HepG2 (cell line): Measurements from ENCODE around the gene KAZN. TPM values are rescaled to one million over a fixed set of nuclear protein-coding genes. Genes with fewer than 3 reads are reported as not detected.

Experiments
- ATAC-seq: fragments of 200-7000 bp; cut with Tn5 transposase; 3 replicates; pipeline ENCODE4 v1.9.1; 2020; ENCODE audit warnings: mild to moderate bottlenecking, moderate library complexity
- BruUV-seq: library from RNA; stranded (reverse); fragments of 400-500 nt; replicated peaks from 2 replicates; lab custom pipeline; 2021; lab: Mats Ljungman, UMichigan
- CTCF ChIA-PET: fragments of 300-600 bp; formaldehyde crosslinking; extraction: SDS; loops from one replicate; lab custom pipeline; 2021; ENCODE audit warnings: low total read pairs, inconsistent platforms, low intra/inter-chr PET ratio; lab: Yijun Ruan, JAX
- POLR2A ChIA-PET: fragments of 350-600 bp; sonication (Branson Sonifier 250); formaldehyde crosslinking; loops from one replicate; lab custom pipeline; 2020; ENCODE audit warnings: antibody characterized with exemption, inconsistent platforms; lab: Yijun Ruan, JAX
- DNase-seq: peaks from one replicate; pipeline ENCODE4 v3.0.0-alpha.2; 2015; ENCODE audit warnings: low spot score
- FAIRE-seq: peaks from 3 replicates; lab custom pipeline; 2011; peaks lifted over from hg19 to GRCh38; lab: Jason Lieb, UNC
- H2AFZ ChIP-seq: one replicate; pipeline ENCODE4 v1.6.1; 2011; ENCODE audit warnings: low read length, inconsistent platforms
- H3K27ac ChIP-seq: fragments of 300-600 bp; 3 replicates; pipeline ENCODE4 v1.8.0; 2011; ENCODE audit warnings: mixed run types, mild to moderate bottlenecking, mixed read lengths, low read length, inconsistent platforms; ENCODE audit not compliant: insufficient read depth; ENCODE audit errors: extremely low read length
- H3K27me3 ChIP-seq, 2 experiments: fragments of 200-600 bp in 1 of 2; 2 replicates in 1 of 2; 3 replicates in 1 of 2; pipeline versions ENCODE4 v1.6.0 to v1.8.0; 2011; ENCODE audit warnings: low read length in 2 of 2, mild to moderate bottlenecking in 2 of 2, moderate library complexity in 2 of 2, inconsistent platforms in 1 of 2; ENCODE audit not compliant: insufficient read depth in 2 of 2, control insufficient read depth in 1 of 2
- H3K36me3 ChIP-seq, 2 experiments: fragments of 200-600 bp in 1 of 2; replicated peaks in 1 of 2; 2 replicates in 1 of 2; 3 replicates in 1 of 2; pipeline versions ENCODE4 v1.5.1 to v1.8.0; 2011; ENCODE audit warnings: low read length in 2 of 2, inconsistent platforms in 1 of 2; ENCODE audit not compliant: insufficient read depth in 2 of 2, control insufficient read depth in 1 of 2
- H3K4me1 ChIP-seq: 2 replicates; pipeline ENCODE4 v1.5.1; 2012; ENCODE audit warnings: low read length, inconsistent platforms; ENCODE audit not compliant: insufficient read depth
- H3K4me2 ChIP-seq: 2 replicates; pipeline ENCODE4 v1.6.0; 2011; ENCODE audit warnings: low read depth, low read length, inconsistent platforms
- H3K4me3 ChIP-seq, 3 experiments: fragments of 200-600 bp in 1 of 3; sonication (generic), shearing (Covaris generic) in 1 of 3; replicated peaks in 1 of 3; 2 replicates each; pipeline ENCODE4 v1.5.1; 2011 to 2016; ENCODE audit warnings: low read length in 3 of 3, inconsistent platforms in 2 of 3, low read depth in 2 of 3, mild to moderate bottlenecking in 2 of 3, control low read depth in 1 of 3, mixed read lengths in 1 of 3; ENCODE audit not compliant: insufficient read depth in 1 of 3
- H3K79me2 ChIP-seq: one replicate; pipeline ENCODE4 v1.6.1; 2011; ENCODE audit warnings: low read length, inconsistent platforms; ENCODE audit not compliant: insufficient read depth
- H3K9ac ChIP-seq: 2 replicates; pipeline ENCODE4 v1.6.0; 2011; ENCODE audit warnings: mild to moderate bottlenecking, low read depth, low read length, inconsistent platforms; ENCODE audit not compliant: insufficient read depth
- H3K9me3 ChIP-seq: 2 replicates; pipeline ENCODE4 v1.5.1; 2012; ENCODE audit warnings: mild to moderate bottlenecking, low read length
- H4K20me1 ChIP-seq: 2 replicates; pipeline ENCODE4 v1.6.0; 2011; ENCODE audit warnings: inconsistent platforms, mild to moderate bottlenecking, low read length, moderate library complexity; ENCODE audit not compliant: insufficient read depth
- CHD2 ChIP-seq: IDR thresholded peaks from 2 replicates; pipeline ENCODE4 v1.6.1; 2011; ENCODE audit warnings: low read depth, low read length, improper control_type of control experiment
- HNF4A ChIP-seq: sonication (generic); formaldehyde crosslinking; IDR thresholded peaks from 2 replicates; pipeline ENCODE4 v1.4.0; 2020; ENCODE audit warnings: missing genetic modification reagents
- IKZF5 ChIP-seq: IDR thresholded peaks from 2 replicates; pipeline ENCODE4 v1.6.1; 2018; ENCODE audit warnings: missing genetic modification reagents, mild to moderate bottlenecking, missing compliant biosample characterization
- NR2F1 ChIP-seq, 2 experiments: fragments of 450-650 bp in 1 of 2; formaldehyde crosslinking in 1 of 2; IDR thresholded peaks; 2 replicates each; pipeline versions ENCODE4 v1.5.0 to v1.6.1; 2016 to 2020; ENCODE audit warnings: mild to moderate bottlenecking in 1 of 2, missing compliant biosample characterization in 1 of 2, missing genetic modification reagents in 1 of 2, moderate library complexity in 1 of 2
- PAXIP1 ChIP-seq: sonication (generic); formaldehyde crosslinking; conservative IDR thresholded peaks from 2 replicates; pipeline ENCODE4 v1.4.0; 2020; ENCODE audit warnings: mild to moderate bottlenecking, missing genetic modification reagents, moderate library complexity
- TAF1 ChIP-seq: sonication (generic); formaldehyde crosslinking; IDR thresholded peaks from 2 replicates; pipeline ENCODE4 v1.4.0; 2020; ENCODE audit warnings: missing genetic modification reagents
- ZNF121 ChIP-seq: sonication (generic); formaldehyde crosslinking; IDR thresholded peaks from 2 replicates; pipeline ENCODE4 v1.5.0; 2020; ENCODE audit warnings: mild to moderate bottlenecking, missing genetic modification reagents
- ZNF768 ChIP-seq: sonication (generic); formaldehyde crosslinking; IDR thresholded peaks from 2 replicates; pipeline ENCODE4 v1.4.0; 2020; ENCODE audit warnings: missing genetic modification reagents
- WGBS: methylation state at CpG from one replicate; pipeline ENCODE4 v1.1.6; 2017; ENCODE audit warnings: low lambda C conversion rate; 5-methylcytosine and 5-hydroxymethylcytosine counted together
- in situ Hi-C: cut with HindIII; loops from 2 replicates; pipeline ENCODE4 v1.10.0; 2017; ENCODE audit warnings: low pct_unique_long_range_greater_than_20kb; ENCODE audit not compliant: extremely low pct_ligation_motif_present
- intact Hi-C: fragments of 100-400 bp; cut with micrococcal nuclease; formaldehyde crosslinking; loops from one replicate; pipeline ENCODE4 v1.10.0; 2022; ENCODE audit not compliant: unreplicated experiment
- polyA plus RNA-seq, 8 experiments: library from polyadenylated mRNA; depleted of rRNA in 3 of 8; stranded (reverse) in 7 of 8; unstranded in 1 of 8; fragments of >200 nt; fragmentation: Illumina TruSeq in 4 of 8; extraction: Trizol in 4 of 8; gene quantifications; 2 replicates each; pipeline versions ENCODE4 v1.2.1 to v1.2.3, GENCODE V29; 2011 to 2016; ENCODE audit warnings: low read depth in 4 of 8, missing spikeins in 1 of 8, mixed read lengths in 1 of 8; ENCODE audit not compliant: insufficient read depth in 1 of 8
- total RNA-seq, 5 experiments: library from RNA; depleted of rRNA; stranded (reverse); fragments of >200 nt; fragmentation: Illumina TruSeq; extraction: Trizol; gene quantifications; 2 replicates each; pipeline ENCODE4 v1.2.3, GENCODE V29; 2016; ENCODE audit warnings: low read depth in 1 of 5

KAZN gene
- total and polyA plus RNA-seq, 2 of the 13 experiments (the other 11 are each of a cell fraction or from before 2014, with no cell fraction given), result 10.4 to 13.5 TPM

DNA sequence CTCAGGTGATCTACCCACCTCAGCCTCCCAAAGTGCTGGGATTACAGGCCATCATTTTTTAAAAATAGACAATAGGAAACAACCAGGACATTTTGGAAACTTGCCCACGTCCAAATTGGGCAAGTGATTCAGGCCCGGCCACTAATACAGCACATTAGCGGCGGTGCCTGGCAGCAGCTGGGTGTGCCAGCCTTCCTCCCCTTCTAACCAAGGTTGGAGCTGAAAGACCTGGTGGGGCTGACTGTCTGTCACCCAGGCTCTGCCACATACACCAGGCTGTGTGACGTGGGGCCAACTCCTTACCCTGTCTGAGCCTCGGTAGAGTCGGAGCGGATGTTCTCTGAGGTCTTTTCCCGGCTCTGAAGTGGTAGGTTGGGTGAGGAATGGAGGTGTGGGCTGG, 525.4 kb downstream of the KAZN start:
- BruUV-seq, result no TSS peak
- no peak overlapping the region for H3K27ac ChIP-seq
- WGBS, result 91% methylated on average over 9 of the region's 9 CpGs
- ATAC-seq (no peak), DNase-seq (no peak), FAIRE-seq (no peak)
- no peaks in the 10 kb centered on the region for H3K27me3 ChIP-seq
- ChIA-PET POLR2A (no interaction called here), CTCF (no interaction called here)
- H3K36me3 ChIP-seq, result peaks cover 0 to 7% of the 10 kb centered on the region in 2 experiments; a peak in 1 of 5 replicates
- H3K9ac ChIP-seq, result no peak overlapping the region
- TF ChIP-seq CHD2 (no peak), ZNF768 (peak; percentile 62; the same call in 1 of the 2 replicates)
- H4K20me1 ChIP-seq, result no peaks in the 10 kb centered on the region
- no peaks in the 10 kb centered on the region for H3K79me2 ChIP-seq
- no peak overlapping the region for H3K4me3 ChIP-seq
- H3K4me1 ChIP-seq, result no peaks in the 10 kb centered on the region
- H2AFZ ChIP-seq, result no peak overlapping the region
- in situ Hi-C loops, result loop anchor here (10.0 kb wide), 1 partner anchor 181 kb away; no protein-coding TSS in a partner anchor
- no peaks in the 10 kb centered on the region for H3K9me3 ChIP-seq
- H3K4me2 ChIP-seq, result no peak overlapping the region
- intact Hi-C loops, result no loop called here

DNA sequence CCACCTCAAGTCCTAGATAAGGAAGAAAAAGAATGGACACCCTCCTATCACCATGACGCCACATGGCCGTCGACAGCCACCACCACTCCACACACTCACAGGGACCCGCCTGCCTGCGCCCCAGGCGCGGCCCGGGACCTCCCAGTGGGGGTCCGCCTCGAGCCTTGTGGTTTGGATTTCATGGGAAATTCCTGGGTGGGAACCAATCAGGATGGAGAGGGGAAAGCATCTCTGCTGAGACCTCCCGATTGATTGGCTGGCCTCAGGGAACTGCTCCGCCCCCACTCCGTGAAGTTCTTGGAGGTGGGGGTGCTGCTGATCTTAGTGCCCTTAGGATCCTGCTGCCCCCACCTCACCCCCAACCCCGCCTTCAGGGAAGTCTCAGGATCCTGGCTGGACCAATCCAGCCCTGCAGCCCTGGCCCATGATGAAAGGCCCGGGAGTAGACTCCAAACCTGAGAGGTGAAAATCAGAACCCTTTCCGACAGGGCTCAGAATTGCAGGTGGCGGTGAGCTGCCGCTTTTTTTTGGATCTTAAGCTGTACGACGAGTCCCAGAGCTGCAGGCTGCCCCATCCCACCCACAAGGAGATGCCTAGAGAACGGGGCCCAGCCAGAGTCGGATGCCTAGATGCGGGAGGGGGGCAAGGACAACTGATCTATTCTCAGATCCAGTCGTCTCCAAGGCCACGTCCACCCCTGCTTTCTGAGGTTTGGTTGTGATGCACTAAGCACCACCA, 526.0 kb downstream of the KAZN start:
- H2AFZ ChIP-seq, result no peak overlapping the region
- no peaks in the 10 kb centered on the region for H3K4me1 ChIP-seq
- H3K27ac ChIP-seq, result no peak overlapping the region
- H3K4me3 ChIP-seq, result no peak overlapping the region
- ChIA-PET POLR2A (no interaction called here), CTCF (no interaction called here)
- peaks cover 0 to 7% of the 10 kb centered on the region in 2 experiments; a peak in 1 of 5 replicates for H3K36me3 ChIP-seq
- no peaks in the 10 kb centered on the region for H3K27me3 ChIP-seq
- no peak overlapping the region for H3K4me2 ChIP-seq
- FAIRE-seq, result no peak
- no TSS peak for BruUV-seq
- intact Hi-C loops (no loop called here), in situ Hi-C loops (loop anchor here (5.0 to 10.0 kb wide), 2 partner anchors 148 to 180 kb away; no protein-coding TSS in a partner anchor)
- no peaks in the 10 kb centered on the region for H3K9me3 ChIP-seq
- 92% methylated on average over 17 of the region's 25 CpGs for WGBS
- H3K79me2 ChIP-seq, result no peaks in the 10 kb centered on the region
- no peak overlapping the region for H3K9ac ChIP-seq
- no peaks in the 10 kb centered on the region for H4K20me1 ChIP-seq
- no peak for DNase-seq
- ATAC-seq, result no peak
- TF ChIP-seq TAF1, result no peak
- no peak for TF ChIP-seq ZNF121 (CRISPR knock-in tag)
- TF ChIP-seq IKZF5 (CRISPR knock-in tag), result no peak
- TF ChIP-seq HNF4A, result no peak
- no peak for TF ChIP-seq NR2F1 (CRISPR knock-in tag; IDR thresholded peaks at IDR 0.05)
- no peak for TF ChIP-seq PAXIP1 (CRISPR knock-in tag)
